ENCODE data around the gene EFNA3.

Gene EFNA3

GRCh38 chr1:155136748-155137147, 58.1 kb downstream of the EFNA3 start:
- in situ Hi-C loops (cut with HindIII; ENCODE audit: low sequenced_read_pairs), result no loop called here
- DNase-seq (ENCODE audit: low read depth, low spot score), result no peak
- H3K4me3 ChIP-seq (ENCODE audit: low read depth, low read length), result peak overlapping the region; percentile 21
- no peak for TF ChIP-seq CTCF (IDR thresholded peaks at IDR 0.05; ENCODE audit: low read depth, low read length)

All from astrocyte of the spinal cord (primary cell).